ENCODE data around the gene CARD11.

DNA sequence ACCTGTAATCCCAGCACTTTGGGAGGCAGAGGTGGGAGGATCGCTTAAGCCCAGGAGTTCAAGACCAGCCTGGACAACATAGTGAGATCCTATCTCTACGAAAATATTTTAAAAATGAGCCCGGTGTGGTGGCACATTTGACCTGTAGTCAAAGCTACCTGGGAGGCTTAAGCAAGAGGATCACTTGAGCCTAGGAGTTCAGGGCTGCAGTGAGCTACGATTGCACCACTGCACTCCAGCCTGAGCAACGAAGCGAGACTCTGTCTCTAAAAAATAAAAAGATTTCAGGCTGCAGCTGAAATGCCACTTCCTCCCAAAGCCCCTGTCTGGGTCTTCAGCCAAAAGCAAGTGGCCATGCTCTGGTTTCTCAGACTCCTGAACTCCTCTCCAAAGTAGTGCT lies 38.7 kb upstream of the CARD11 start:
- no peak for TF ChIP-seq POLR2A (IDR thresholded peaks at IDR 0.05; ENCODE audit: low read depth, low read length)
- no peak for TF ChIP-seq POLR2AphosphoS5 (IDR thresholded peaks at IDR 0.05; ENCODE audit: low read depth, low read length)
- TF ChIP-seq TAF1 (IDR thresholded peaks at IDR 0.05; ENCODE audit: borderline replicate concordance, low read depth, low read length), result no peak

All from GM12892 (cell line).